Kidney (tissue), 14 donors: ENCODE measurements around the gene RABGGTB. TPM values are rescaled to one million over a fixed set of nuclear protein-coding genes. Genes with fewer than 3 reads are reported as not detected.

Source experiments
- DNase-seq, 5 donors: peaks; one replicate each; pipeline ENCODE4 v3.0.0-alpha.2; 2013 to 2020
- FAIRE-seq: peaks from 2 replicates; lab custom pipeline; 2012; peaks lifted over from hg19 to GRCh38; lab: Jason Lieb, UNC
- H3K27ac ChIP-seq, 2 donors: one replicate each; pipeline ENCODE4 v1.7.0; 2013; ENCODE audit warnings: low read depth in 2 of 2, low read length in 2 of 2, inconsistent platforms in 1 of 2
- H3K27me3 ChIP-seq: one replicate; pipeline ENCODE4 v1.7.1; 2013; ENCODE audit warnings: low read length, inconsistent platforms; ENCODE audit not compliant: control insufficient read depth, insufficient read depth
- H3K36me3 ChIP-seq, 3 donors: one replicate each; pipeline versions ENCODE4 v1.7.0 to v1.7.1; 2013; ENCODE audit warnings: low read length in 3 of 3, control low read depth in 1 of 3, inconsistent platforms in 1 of 3; ENCODE audit not compliant: insufficient read depth in 3 of 3, control insufficient read depth in 2 of 3
- H3K4me1 ChIP-seq, 3 donors: one replicate each; pipeline versions ENCODE4 v1.7.0 to v1.7.1; 2013; ENCODE audit warnings: low read length in 3 of 3, inconsistent platforms in 1 of 3, low read depth in 1 of 3; ENCODE audit not compliant: control insufficient read depth in 2 of 3, insufficient read depth in 2 of 3
- H3K4me3 ChIP-seq, 3 donors: one replicate each; pipeline versions ENCODE4 v1.7.0 to v1.8.1; 2013; ENCODE audit warnings: low read length in 3 of 3, control low read depth in 1 of 3, inconsistent platforms in 1 of 3
- H3K9ac ChIP-seq, 3 donors: one replicate each; pipeline versions ENCODE4 v1.7.0 to v1.7.1; 2013; ENCODE audit warnings: low read length in 3 of 3, control low read depth in 1 of 3, inconsistent platforms in 1 of 3
- H3K9me3 ChIP-seq, 3 donors: one replicate each; pipeline versions ENCODE4 v1.7.0 to v1.7.1; 2013; ENCODE audit warnings: low read length in 3 of 3, control low read depth in 1 of 3, inconsistent platforms in 1 of 3; ENCODE audit not compliant: control insufficient read depth in 2 of 3, insufficient read depth in 1 of 3
- CTCF ChIP-seq: IDR thresholded peaks from 3 replicates; pipeline ENCODE4 v1.5.1; 2012; ENCODE audit warnings: mild to moderate bottlenecking, moderate library complexity, borderline replicate concordance; ENCODE audit not compliant: insufficient read depth; ENCODE audit errors: extremely low read depth
- intact Hi-C: fragments of 100-400 bp; cut with DNase I; formaldehyde crosslinking; loops from one replicate; pipeline ENCODE4 v1.11.1; 2022
- polyA plus RNA-seq: library from polyadenylated mRNA; stranded (reverse); fragments of 350-450 nt; fragmentation: Illumina TruSeq; extraction: RNeasy Lipid Tissue Mini Kit (QIAGEN cat#74804); gene quantifications from one replicate; pipeline ENCODE4 v1.2.3, GENCODE V29; 2014; ENCODE audit warnings: low read depth, low replicate concordance; ENCODE audit not compliant: insufficient read depth
- total RNA-seq: library from RNA; stranded (reverse); fragmentation: NEBNext Ultra II Directional; extraction: Animal tissue kit (Norgen Biotek cat#: 25700); gene quantifications from one replicate; pipeline ENCODE4 v1.2.1, GENCODE V29; 2021
- donor health status: control.
- donor health status: control.
- donor health status: control.
- donor health status: control.
- donor health status: control.
- donor health status: DM: yes; HTN: yes; CAD: no.
- donor health status: Normal renal cell carcinoma (clear cell type).

Gene RABGGTB
- total and polyA plus RNA-seq, 2 donors from 2014 or later: 60.2 to 86.7 TPM

- intact Hi-C loops: no loop called here
- Histone ChIP-seq H3K9me3 (no peaks in the 10 kb centered on the region), H3K4me1 (peaks cover 0 to 5% (median 2%) of the 10 kb centered on the region in 3 donors), H3K27ac (no peak overlapping the region), H3K4me3 (no peak overlapping the region), H3K36me3 (peaks cover 9 to 28% (median 27%) of the 10 kb centered on the region in 3 donors), H3K27me3 (no peaks in the 10 kb centered on the region), H3K9ac (no peak overlapping the region)
- DNase-seq (no peak), FAIRE-seq (no peak)
- no peak for TF ChIP-seq CTCF
Measured at GRCh38 chr1:75794382-75794781, 8.3 kb downstream of the RABGGTB start.

GRCh38 chr1:75795703-75796193 lies 9.7 kb downstream of the RABGGTB start:
- no peak overlapping the region for H3K4me3 ChIP-seq
- intact Hi-C loops: no loop called here
- peaks cover 9 to 28% (median 27%) of the 10 kb centered on the region in 3 donors for H3K36me3 ChIP-seq
- no peak for TF ChIP-seq CTCF
- peaks cover 0 to 5% (median 2%) of the 10 kb centered on the region in 3 donors for H3K4me1 ChIP-seq
- H3K9me3 ChIP-seq: no peaks in the 10 kb centered on the region
- FAIRE-seq (no peak), DNase-seq (no peak)
- H3K27ac ChIP-seq: peak overlapping the region in 1 of 2 donors; percentile 10
- H3K9ac ChIP-seq: no peak overlapping the region
- no peaks in the 10 kb centered on the region for H3K27me3 ChIP-seq

- Histone ChIP-seq H3K27ac (peak within 1 kb of the TSS in 1 of 2 donors; percentile 10), H3K4me1 (peaks cover 0 to 5% (median 2%) of the 10 kb centered on the region in 3 donors), H3K9ac (no peak within 1 kb of the TSS), H3K27me3 (no peaks in the 10 kb centered on the region), H3K36me3 (peaks cover 6 to 28% (median 24%) of the 10 kb centered on the region in 3 donors), H3K9me3 (no peaks in the 10 kb centered on the region), H3K4me3 (no peak within 1 kb of the TSS)
- TF ChIP-seq CTCF: no peak
- no peak for FAIRE-seq
- peak in 1 of 5 donors; percentile 51 for DNase-seq
- intact Hi-C loops: no loop called here
Measured at GRCh38 chr1:75796376-75797272, 10.6 kb downstream of the RABGGTB start, which contains the start of gene MSH4. Gene MSH4 (plus strand): TSS chr1:75796882. CDS start chr1:75796986, 104 bp downstream.
